ENCODE results near the gene BMX. TPM values are rescaled to one million over a fixed set of nuclear protein-coding genes. Genes with fewer than 3 reads are reported as not detected.

Gene BMX
- total and polyA plus RNA-seq, 9 of the 15 experiments (the other 6 are each of a cell fraction or from before 2014, with no cell fraction given): 0.45 to 4.2 (median 1.8) TPM

- TF ChIP-seq CREB5 (CRISPR knock-in tag; IDR thresholded peaks at IDR 0.05) (no peak), SREBF2 (CRISPR knock-in tag; IDR thresholded peaks at IDR 0.05) (no peak), ZKSCAN8 (CRISPR knock-in tag; IDR thresholded peaks at IDR 0.05) (no peak), MAFG (tag; conservative IDR thresholded peaks at IDR 0.05) (no peak), ZFP1 (CRISPR knock-in tag; IDR thresholded peaks at IDR 0.05) (no peak), HNRNPK (IDR thresholded peaks at IDR 0.05; ENCODE audit: low read depth, low read length, poor library complexity, severe bottlenecking) (no peak), SNRNP70 (optimal IDR thresholded peaks at IDR 0.05; ENCODE audit: low read depth, low read length) (no peak), FIP1L1 (IDR thresholded peaks at IDR 0.05; ENCODE audit: low read depth, low read length, poor library complexity, severe bottlenecking) (no peak), IRF1 (CRISPR knock-in tag; IDR thresholded peaks at IDR 0.05; ENCODE audit: borderline replicate concordance) (no peak), ZNF140 (CRISPR knock-in tag; IDR thresholded peaks at IDR 0.05) (no peak), IRF2 (CRISPR knock-in tag; IDR thresholded peaks at IDR 0.05) (no peak), BRD9 (IDR thresholded peaks at IDR 0.05; ENCODE audit: low read depth, partially characterized antibody) (no peak), ZHX1 (conservative IDR thresholded peaks at IDR 0.05; ENCODE audit: low read length) (no peak), RB1 (IDR thresholded peaks at IDR 0.05; ENCODE audit: low read depth) (no peak), ZNF699 (CRISPR knock-in tag; IDR thresholded peaks at IDR 0.05; ENCODE audit: insufficient replicate concordance) (no peak), SAFB (IDR thresholded peaks at IDR 0.05; ENCODE audit: borderline replicate concordance, low read depth, low read length) (no peak), BRF2 (IDR thresholded peaks at IDR 0.05; ENCODE audit: borderline replicate concordance, insufficient read depth, insufficient read length) (no peak), DNMT1 (IDR thresholded peaks at IDR 0.05) (no peak), BRD4 (IDR thresholded peaks at IDR 0.05) (no peak), POLR2A (conservative IDR thresholded peaks at IDR 0.05) (no peak), DACH1 (IDR thresholded peaks at IDR 0.05; ENCODE audit: partially characterized antibody) (no peak), HDAC3 (IDR thresholded peaks at IDR 0.05; ENCODE audit: borderline replicate concordance, partially characterized antibody) (peak; percentile 85), CC2D1A (IDR thresholded peaks at IDR 0.05) (peak; percentile 52; the same call in 1 of the 2 replicates)
- TF ChIP-seq, protein P1, sequence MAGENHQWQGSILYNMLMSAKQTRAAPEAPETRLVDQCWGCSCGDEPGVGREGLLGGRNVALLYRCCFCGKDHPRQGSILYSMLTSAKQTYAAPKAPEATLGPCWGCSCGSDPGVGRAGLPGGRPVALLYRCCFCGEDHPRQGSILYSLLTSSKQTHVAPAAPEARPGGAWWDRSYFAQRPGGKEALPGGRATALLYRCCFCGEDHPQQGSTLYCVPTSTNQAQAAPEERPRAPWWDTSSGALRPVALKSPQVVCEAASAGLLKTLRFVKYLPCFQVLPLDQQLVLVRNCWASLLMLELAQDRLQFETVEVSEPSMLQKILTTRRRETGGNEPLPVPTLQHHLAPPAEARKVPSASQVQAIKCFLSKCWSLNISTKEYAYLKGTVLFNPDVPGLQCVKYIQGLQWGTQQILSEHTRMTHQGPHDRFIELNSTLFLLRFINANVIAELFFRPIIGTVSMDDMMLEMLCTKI (IDR thresholded peaks at IDR 0.05; ENCODE audit: partially characterized antibody): no peak
These were observed 15.3 kb downstream of the BMX start (continued) for GRCh38 chrX:15515931-15516330.
